C4-2B (cell line): ENCODE results near the gene RPRD1B.

ENCODE experiments used
- ZFX ChIP-seq: fragments of 450-650 bp; IDR thresholded peaks from 2 replicates; pipeline ENCODE4 v1.6.1; 2017
- TF ChIP-seq, protein P1 (sequence below): fragments of 450-650 bp; conservative IDR thresholded peaks from 2 replicates; pipeline ENCODE4 v1.5.1; 2017; ENCODE audit warnings: mild to moderate bottlenecking

DNA sequence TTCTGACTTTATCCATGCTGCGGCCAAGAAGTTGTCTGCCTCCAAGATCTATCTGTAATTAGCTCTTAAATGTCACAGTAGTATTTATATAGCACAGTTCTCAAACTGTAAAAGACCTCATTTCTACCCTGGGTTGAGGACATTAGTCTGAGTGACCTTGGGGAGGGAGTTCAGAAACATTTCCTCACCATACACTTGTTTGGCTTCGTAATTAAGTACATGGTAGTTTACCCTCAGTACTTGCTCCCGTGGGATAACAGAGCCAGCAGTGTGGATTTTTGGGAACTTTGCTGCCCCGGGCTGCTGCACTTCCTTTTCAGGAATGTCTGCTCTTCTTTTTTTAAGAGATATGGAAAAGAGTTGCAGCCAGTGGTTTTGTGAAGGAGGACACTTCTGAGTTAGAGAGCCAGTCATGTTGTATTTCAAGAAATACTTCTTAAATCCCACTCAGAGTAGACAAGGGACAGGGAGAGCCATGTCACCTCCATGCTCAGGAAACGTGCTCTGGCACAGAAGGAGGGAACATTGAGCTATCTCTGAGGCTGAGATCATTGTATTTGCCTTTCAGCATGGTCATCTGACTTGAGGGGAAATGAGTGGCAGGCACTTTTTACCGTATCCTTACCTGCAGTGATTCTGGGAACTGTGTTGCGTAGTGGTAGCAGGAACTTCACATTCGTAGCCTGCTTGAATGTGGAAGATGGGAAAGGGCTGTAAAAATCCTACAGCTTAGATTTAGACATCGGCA lies 33.6 kb downstream of the RPRD1B start:
- TF ChIP-seq, protein P1, sequence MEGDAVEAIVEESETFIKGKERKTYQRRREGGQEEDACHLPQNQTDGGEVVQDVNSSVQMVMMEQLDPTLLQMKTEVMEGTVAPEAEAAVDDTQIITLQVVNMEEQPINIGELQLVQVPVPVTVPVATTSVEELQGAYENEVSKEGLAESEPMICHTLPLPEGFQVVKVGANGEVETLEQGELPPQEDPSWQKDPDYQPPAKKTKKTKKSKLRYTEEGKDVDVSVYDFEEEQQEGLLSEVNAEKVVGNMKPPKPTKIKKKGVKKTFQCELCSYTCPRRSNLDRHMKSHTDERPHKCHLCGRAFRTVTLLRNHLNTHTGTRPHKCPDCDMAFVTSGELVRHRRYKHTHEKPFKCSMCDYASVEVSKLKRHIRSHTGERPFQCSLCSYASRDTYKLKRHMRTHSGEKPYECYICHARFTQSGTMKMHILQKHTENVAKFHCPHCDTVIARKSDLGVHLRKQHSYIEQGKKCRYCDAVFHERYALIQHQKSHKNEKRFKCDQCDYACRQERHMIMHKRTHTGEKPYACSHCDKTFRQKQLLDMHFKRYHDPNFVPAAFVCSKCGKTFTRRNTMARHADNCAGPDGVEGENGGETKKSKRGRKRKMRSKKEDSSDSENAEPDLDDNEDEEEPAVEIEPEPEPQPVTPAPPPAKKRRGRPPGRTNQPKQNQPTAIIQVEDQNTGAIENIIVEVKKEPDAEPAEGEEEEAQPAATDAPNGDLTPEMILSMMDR: no peak
- no peak for TF ChIP-seq ZFX
